NOMO-1 treated with DMSO at 0.1 percent for 48 hours (cell line): ENCODE results near the gene KNL1.

Experiments used
- DNase-seq: peaks from one replicate; lab custom pipeline; 2025; ENCODE audit not compliant: unreplicated experiment; lab: John Stamatoyannopoulos, UW

Gene KNL1

DNA sequence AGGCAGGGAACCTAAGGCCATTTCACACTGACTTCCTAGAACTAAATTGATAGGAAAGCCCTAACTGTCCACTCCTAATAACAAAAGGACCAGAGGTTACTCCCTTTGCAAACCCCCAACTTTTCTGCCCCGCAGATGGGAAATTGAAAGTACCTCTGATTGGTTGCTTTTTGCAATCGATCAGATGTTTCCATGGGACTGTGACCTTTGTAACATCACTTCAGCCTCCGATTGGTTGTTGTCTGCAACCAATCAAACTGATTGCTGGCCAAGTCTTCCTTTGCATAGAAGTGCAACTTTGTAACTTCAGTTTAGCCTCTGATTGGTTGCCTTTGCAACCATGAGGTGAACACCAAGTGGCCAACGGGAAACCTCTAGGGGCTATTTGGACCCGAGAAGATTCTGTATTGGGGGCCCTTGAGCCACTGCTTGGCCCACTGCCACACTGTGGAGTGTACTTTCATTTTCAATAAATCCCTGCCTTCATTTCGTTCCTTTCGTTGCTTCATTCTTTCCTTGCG is 11.3 kb upstream of the KNL1 start:
- peak; percentile 94 for DNase-seq

GRCh38 chr15:40584191-40584590 is 9.9 kb upstream of the KNL1 start:
- DNase-seq: no peak

DNA sequence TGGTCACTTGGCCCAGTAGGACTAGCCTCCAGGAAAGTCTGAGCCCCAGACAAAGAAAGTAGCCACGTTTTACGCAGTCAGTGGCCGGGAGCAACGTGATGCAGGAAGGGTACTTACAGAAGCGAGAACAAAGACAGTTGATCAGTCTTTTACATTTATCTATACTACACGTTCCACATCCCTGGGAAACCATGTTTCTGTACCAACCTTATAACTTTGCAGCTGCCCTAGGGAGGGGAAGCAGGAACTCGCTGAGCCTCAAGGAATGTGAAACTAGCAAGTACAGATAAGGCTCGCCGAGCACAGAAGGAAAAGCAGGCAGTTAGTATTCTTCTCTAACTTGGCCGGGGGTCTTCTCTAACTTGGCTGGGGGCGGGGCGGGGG is 3.4 kb upstream of the KNL1 start:
- no peak for DNase-seq

GRCh38 chr15:40591389-40591788 is 2.7 kb upstream of the KNL1 start:
- DNase-seq: no peak

- no peak for DNase-seq
Observed at GRCh38 chr15:40593165-40593564, 884 bp upstream of the KNL1 start.

DNA sequence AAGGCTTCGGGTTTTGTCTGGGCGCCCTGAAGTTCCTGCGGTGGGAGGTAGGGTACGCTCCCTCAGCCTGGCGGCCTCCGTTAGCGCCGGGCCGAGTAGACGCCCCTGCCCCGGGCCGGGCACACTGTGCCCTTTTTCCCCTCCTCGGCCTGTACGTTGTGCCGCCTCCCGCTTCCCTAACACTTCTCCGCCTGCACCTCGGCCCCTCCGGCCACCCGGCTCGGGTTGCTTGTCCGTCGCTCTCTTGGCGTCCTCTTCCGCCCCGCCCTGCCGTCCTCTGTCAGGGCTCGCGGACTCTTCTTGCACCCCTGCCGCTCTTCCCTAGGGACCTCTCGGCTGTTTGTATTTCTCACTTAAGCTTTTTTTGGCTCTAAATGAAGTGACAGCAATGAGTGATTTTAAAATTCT is 384 bp downstream of the KNL1 start:
- peak; percentile 65 for DNase-seq

- DNase-seq: no peak
Observed at GRCh38 chr15:40595219-40595618, 1.2 kb downstream of the KNL1 start.

DNA sequence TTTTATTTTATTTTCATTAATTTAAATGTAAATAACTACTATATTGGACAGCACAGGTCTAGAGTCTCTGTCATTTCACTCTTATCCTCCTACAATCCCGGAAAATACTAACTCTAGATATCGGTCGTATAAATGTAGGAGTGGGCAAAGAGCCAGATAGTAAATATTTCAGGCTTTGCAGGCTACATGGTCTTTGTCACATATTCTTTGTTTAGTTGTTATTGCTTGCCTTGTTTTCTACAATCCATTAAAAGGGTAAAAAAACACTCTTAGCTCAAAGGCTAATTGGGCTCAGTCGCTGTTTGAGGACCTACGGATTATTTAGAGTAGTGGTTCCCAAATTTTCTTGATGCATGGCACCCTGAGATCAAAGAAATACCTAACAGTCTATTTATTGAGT is 1.7 kb downstream of the KNL1 start:
- no peak for DNase-seq

- DNase-seq: no peak
Observed at GRCh38 chr15:40597024-40597423, 3.0 kb downstream of the KNL1 start.

GRCh38 chr15:40598126-40598525 is 4.1 kb downstream of the KNL1 start:
- DNase-seq: no peak

- DNase-seq: no peak
Observed at GRCh38 chr15:40598672-40599071, 4.6 kb downstream of the KNL1 start.

- DNase-seq: no peak
Observed at GRCh38 chr15:40600956-40601355, 6.9 kb downstream of the KNL1 start.

DNA sequence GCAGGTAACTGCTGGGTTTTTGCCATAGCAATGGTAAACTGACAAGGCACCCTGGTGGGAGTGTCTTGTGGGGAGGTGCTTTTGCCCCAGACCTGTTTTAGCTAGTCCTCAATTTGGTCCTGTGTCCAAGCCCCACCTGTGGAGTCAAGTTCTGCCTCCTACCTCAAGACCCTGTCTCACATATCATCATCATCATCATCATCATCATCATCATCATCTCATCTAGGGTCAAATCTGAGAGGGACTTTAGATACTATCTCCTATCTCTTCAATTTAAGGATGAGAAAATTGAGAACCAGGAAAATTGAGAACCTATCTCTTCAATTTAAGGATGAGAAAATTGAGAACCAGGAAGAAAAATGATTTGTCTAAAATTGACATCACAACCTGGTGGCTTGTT is 9.9 kb downstream of the KNL1 start:
- no peak for DNase-seq

- no peak for DNase-seq
Observed at GRCh38 chr15:40613080-40613479, 19.0 kb downstream of the KNL1 start.

GRCh38 chr15:40618023-40618422 is 24.0 kb downstream of the KNL1 start:
- DNase-seq: peak; percentile 58

DNA sequence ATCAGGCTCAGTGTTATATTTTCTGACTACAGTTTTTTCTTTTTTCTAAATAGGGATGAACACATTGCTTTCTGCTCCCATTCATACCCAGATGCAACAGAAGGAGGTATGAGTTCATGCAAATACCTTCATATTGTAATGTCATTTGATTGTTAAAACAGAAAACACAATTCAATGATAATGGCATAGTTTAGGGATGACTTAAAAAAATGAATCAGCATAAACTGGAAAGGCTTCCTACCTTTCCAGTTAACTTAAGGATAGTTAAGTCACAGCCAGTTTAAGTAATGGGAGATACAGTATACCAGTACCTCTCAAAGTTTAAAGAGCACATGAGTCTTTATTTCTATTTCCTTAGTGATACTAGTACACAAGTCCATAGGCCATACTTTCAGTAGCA is 24.9 kb downstream of the KNL1 start:
- DNase-seq: no peak

DNA sequence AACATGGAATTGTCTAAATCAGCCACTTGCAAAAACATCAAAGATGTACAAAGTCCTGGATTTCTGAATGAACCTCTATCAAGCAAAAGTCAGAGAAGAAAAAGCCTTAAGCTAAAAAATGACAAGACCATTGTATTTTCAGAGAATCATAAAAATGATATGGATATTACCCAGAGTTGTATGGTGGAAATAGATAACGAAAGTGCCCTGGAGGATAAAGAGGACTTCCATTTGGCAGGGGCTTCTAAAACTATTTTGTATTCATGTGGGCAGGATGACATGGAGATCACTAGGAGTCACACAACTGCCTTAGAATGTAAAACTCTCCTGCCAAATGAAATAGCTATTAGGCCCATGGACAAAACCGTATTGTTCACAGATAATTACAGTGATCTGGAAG is 29.3 kb downstream of the KNL1 start:
- no peak for DNase-seq

- no peak for DNase-seq
Observed at GRCh38 chr15:40630313-40630712, 36.3 kb downstream of the KNL1 start.

DNA sequence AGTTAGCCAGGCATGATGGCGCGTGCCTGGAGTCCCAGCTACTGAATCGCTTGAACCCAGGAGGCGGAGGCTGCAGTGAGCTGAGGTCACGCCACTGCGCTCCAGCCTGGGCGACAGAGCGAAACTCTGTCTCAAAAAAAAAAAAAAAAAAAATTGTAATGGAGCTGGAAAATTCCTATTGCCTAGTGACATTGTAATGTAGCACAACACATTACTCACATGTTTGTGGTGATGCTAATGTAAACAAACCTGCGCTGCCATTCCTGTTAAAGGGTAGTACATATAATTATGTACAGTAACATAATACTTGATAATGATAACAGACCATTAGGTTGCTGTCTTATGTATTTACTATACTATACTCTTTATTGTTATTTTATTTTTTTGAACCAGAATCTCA is 39.1 kb downstream of the KNL1 start:
- no peak for DNase-seq

DNA sequence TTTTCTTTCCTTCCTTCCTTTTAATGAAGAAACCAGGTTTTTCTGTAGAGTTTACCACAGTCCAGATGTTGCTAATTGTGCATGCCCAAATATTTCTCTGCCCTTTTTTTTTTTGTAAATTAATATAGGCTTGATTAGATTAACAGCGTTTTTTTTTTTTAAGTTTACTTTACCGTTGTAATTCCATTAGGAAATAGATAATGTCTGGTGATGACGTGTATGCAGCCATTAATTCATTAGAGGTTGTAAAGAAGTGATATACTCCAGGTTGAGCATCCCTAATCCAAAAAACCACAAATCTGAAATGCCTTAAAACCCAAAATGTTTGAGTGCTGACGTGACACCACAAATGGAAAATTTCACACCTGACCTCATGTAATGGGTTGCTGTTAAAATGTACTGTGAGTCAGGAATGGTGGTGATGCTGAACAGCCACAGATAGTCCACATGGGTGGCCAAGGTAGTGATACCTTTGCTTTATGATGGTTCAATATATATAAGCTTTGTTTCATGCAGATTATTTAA is 43.2 kb downstream of the KNL1 start:
- no peak for DNase-seq

GRCh38 chr15:40639677-40640076 is 45.6 kb downstream of the KNL1 start:
- no peak for DNase-seq

DNA sequence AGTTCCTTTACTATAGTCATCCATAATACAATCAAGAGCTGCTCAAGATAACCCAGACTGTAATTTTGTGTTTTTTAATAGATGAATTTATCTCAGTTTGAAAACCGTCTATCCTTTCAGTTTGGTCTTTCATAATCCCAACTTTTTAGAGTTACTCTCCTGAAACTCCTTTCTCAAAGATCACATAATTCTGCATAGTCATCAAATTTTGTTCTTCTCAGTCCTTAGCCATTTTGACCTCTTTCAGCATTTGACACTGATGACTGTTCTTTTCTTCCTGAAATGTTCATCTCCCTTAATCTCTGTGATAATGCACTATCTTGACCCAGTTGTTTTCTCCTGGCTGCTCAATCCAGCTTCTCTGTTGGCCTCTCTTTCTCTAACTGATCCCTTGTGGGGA is 53.5 kb downstream of the KNL1 start:
- DNase-seq: no peak

- DNase-seq: no peak
Observed at GRCh38 chr15:40650479-40650878, 56.4 kb downstream of the KNL1 start.

GRCh38 chr15:40660686-40661085 is 66.6 kb downstream of the KNL1 start:
- DNase-seq: no peak
